Astrocyte of the cerebellum (primary cell): Measurements from ENCODE around the gene MRTFB.
"Not testable (repeated sequence)": the region's sequence is repeated elsewhere in the genome, so short reads cannot be mapped to it uniquely, and the experiment has no call there.

Experiments
- DNase-seq: peaks from one replicate; pipeline ENCODE4 v3.0.0-alpha.2; 2011; ENCODE audit warnings: low read depth
- H3K4me3 ChIP-seq: 2 replicates; pipeline ENCODE4 v1.5.1; 2011; ENCODE audit warnings: mild to moderate bottlenecking, low read depth, low read length, moderate library complexity
- CTCF ChIP-seq: IDR thresholded peaks from 2 replicates; pipeline ENCODE4 v1.5.1; 2012; ENCODE audit warnings: low read length, low read depth, moderate library complexity, mild to moderate bottlenecking; ENCODE audit errors: missing control alignments
- in situ Hi-C: cut with HindIII; loops from 2 replicates; pipeline ENCODE4 v1.10.0; 2017; ENCODE audit warnings: low sequenced_read_pairs

Gene MRTFB

GRCh38 chr16:14119799-14120198 is 48.7 kb downstream of the MRTFB start:
- no peak for DNase-seq
- in situ Hi-C loops: no loop called here
- TF ChIP-seq CTCF: no peak
- H3K4me3 ChIP-seq: no peak overlapping the region

GRCh38 chr16:14120335-14120734 is 49.2 kb downstream of the MRTFB start:
- in situ Hi-C loops: no loop called here
- no peak overlapping the region for H3K4me3 ChIP-seq
- no peak for DNase-seq
- no peak for TF ChIP-seq CTCF

- H3K4me3 ChIP-seq: no peak overlapping the region
- TF ChIP-seq CTCF: no peak
- in situ Hi-C loops: no loop called here
- DNase-seq: no peak
Observed at GRCh38 chr16:14121142-14121541, 50.0 kb downstream of the MRTFB start.

GRCh38 chr16:14121872-14122271 is 50.8 kb downstream of the MRTFB start:
- DNase-seq: no peak
- no peak overlapping the region for H3K4me3 ChIP-seq
- TF ChIP-seq CTCF: no peak
- in situ Hi-C loops: no loop called here

GRCh38 chr16:14122430-14122829 is 51.3 kb downstream of the MRTFB start:
- not testable (repeated sequence) for DNase-seq

GRCh38 chr16:14125000-14125681 is 54.0 kb downstream of the MRTFB start:
- TF ChIP-seq CTCF: no peak
- in situ Hi-C loops: no loop called here
- DNase-seq: no peak
- H3K4me3 ChIP-seq: no peak overlapping the region

More at GRCh38 chr16:14122430-14122829, 51.3 kb downstream of the MRTFB start:
- H3K4me3 ChIP-seq, in situ Hi-C loops: not testable (repeated sequence)

- in situ Hi-C loops: no loop called here
- no peak for DNase-seq
- no peak overlapping the region for H3K4me3 ChIP-seq
- TF ChIP-seq CTCF: no peak
Observed at GRCh38 chr16:14125708-14126107, 54.6 kb downstream of the MRTFB start.
